ENCODE data around the gene SMIM26. TPM values are rescaled to one million over a fixed set of nuclear protein-coding genes. Genes with fewer than 3 reads are reported as not detected.

The SMIM26 gene
- total and polyA plus RNA-seq, 7 donors: 107 to 273 (median 163) TPM

- H3K36me3 ChIP-seq (ENCODE audit: insufficient read depth in 1 of 2, low read depth in 1 of 2): peaks cover 0 to 13% of the 10 kb centered on the region in 2 donors
- no peaks in the 10 kb centered on the region for H3K9me3 ChIP-seq
- ATAC-seq: no peak
- 66 to 76% (median 72%) methylated on average over 5 of the region's 5 CpGs for WGBS, 3 donors
- H3K27me3 ChIP-seq (ENCODE audit: insufficient read depth in 3 of 3, low read length in 2 of 3): no peaks in the 10 kb centered on the region
- DNase-seq: no peak
- TF ChIP-seq CTCF (IDR thresholded peaks at IDR 0.05): no peak
- H3K4me3 ChIP-seq: no peak overlapping the region
- intact Hi-C loops (cut with DNase I): no loop called here
- no peaks in the 10 kb centered on the region for H3K4me1 ChIP-seq
- no peak overlapping the region for H3K27ac ChIP-seq
These were observed 47.9 kb downstream of the SMIM26 start for GRCh38 chr20:18615020-18615650.

Other genes starting within 250 kb of the SMIM26 start
- gene DZANK1, start 100.4 kb upstream of the SMIM26 start, total RNA-seq: under 1 TPM; 0.25 to 0.71 (median 0.43) TPM
- under 1 TPM; 0.42 to 0.96 (median 0.58) TPM for gene DZANK1, start 100.4 kb upstream of the SMIM26 start, polyA plus RNA-seq
- 1 to 10 TPM; 3.2 to 8.4 (median 6.6) TPM for gene POLR3F, start 100.0 kb upstream of the SMIM26 start, total RNA-seq
- 10 to 100 TPM in 1 of 3 donors, 1 to 10 TPM in 2; 5.1 to 17.7 (median 6.9) TPM for gene POLR3F, start 100.0 kb upstream of the SMIM26 start, polyA plus RNA-seq
- gene RBBP9, start 70.2 kb upstream of the SMIM26 start, total RNA-seq: 1 to 10 TPM; 3.8 to 5.0 (median 4.8) TPM
- gene RBBP9, start 70.2 kb upstream of the SMIM26 start, polyA plus RNA-seq: 1 to 10 TPM; 2.2 to 8.7 (median 5.6) TPM
- gene SEC23B, start 59.5 kb upstream of the SMIM26 start, total RNA-seq: 1 to 10 TPM; 6.1 to 9.5 (median 7.8) TPM
- 10 to 100 TPM in 1 of 3 donors, 1 to 10 TPM in 2; 3.1 to 14.0 (median 7.9) TPM for gene SEC23B, start 59.5 kb upstream of the SMIM26 start, polyA plus RNA-seq
- 10 to 100 TPM; 16.9 to 19.5 (median 18.5) TPM for gene DTD1, start 20.6 kb downstream of the SMIM26 start, total RNA-seq
- 10 to 100 TPM; 12.4 to 20.7 (median 18.2) TPM for gene DTD1, start 20.6 kb downstream of the SMIM26 start, polyA plus RNA-seq
- gene SCP2D1, start 246.4 kb downstream of the SMIM26 start, total RNA-seq: not detected
- not detected for gene SCP2D1, start 246.4 kb downstream of the SMIM26 start, polyA plus RNA-seq

All from psoas muscle (tissue), 8 donors.